T-cell (primary cell): ENCODE data around the gene ACER3. TPM values are rescaled to one million over a fixed set of nuclear protein-coding genes. Genes with fewer than 3 reads are reported as not detected.

Experiments
- ATAC-seq, 4 experiments: fragments of 200-7000 bp in 3 of 4; fragments of 150-1000 bp in 1 of 4; cut with Tn5 transposase; replicated peaks in 1 of 4; 1 replicate in 3 of 4; 2 replicates in 1 of 4; pipeline ENCODE4 v1.10.0; 2021; ENCODE audit warnings: moderate library complexity in 3 of 4, mild to moderate bottlenecking in 2 of 4, moderate number of reproducible peaks in 1 of 4
- CTCF ChIA-PET, 2 donors: fragments of 300-600 bp; sonication (Branson Sonifier 250); formaldehyde crosslinking; loops; one replicate each; lab custom pipeline; 2022; ENCODE audit warnings: antibody characterized with exemption in 2 of 2; lab: Charles Lee
- POLR2A ChIA-PET, 2 donors: fragments of 300-600 bp; sonication (Branson Sonifier 250); formaldehyde crosslinking; loops; one replicate each; lab custom pipeline; 2022; ENCODE audit warnings: antibody characterized with exemption in 2 of 2; lab: Charles Lee
- DNase-seq, 35 experiments: peaks; one replicate each; pipeline versions ENCODE4 v3.0.0 to v3.0.0-alpha.2; 2013 to 2023
- H3K27ac ChIP-seq: one replicate; pipeline ENCODE4 v1.5.1; 2013; ENCODE audit warnings: low read length
- H3K27me3 ChIP-seq, 2 experiments: replicated peaks in 1 of 2; 1 replicate in 1 of 2; 2 replicates in 1 of 2; pipeline versions ENCODE4 v1.6.1 to v1.7.0; 2013; ENCODE audit warnings: low read length in 1 of 2, mixed read lengths in 1 of 2; ENCODE audit not compliant: control insufficient read depth in 2 of 2, insufficient read depth in 2 of 2; ENCODE audit errors: extremely low read depth in 1 of 2
- H3K36me3 ChIP-seq, 2 donors: 1 replicate in 1 of 2; 2 replicates in 1 of 2; pipeline versions ENCODE4 v1.6.1 to v1.7.0; 2013; ENCODE audit warnings: low read length in 1 of 2; ENCODE audit not compliant: control insufficient read depth in 2 of 2, insufficient read depth in 1 of 2; ENCODE audit errors: extremely low read depth in 1 of 2
- H3K4me1 ChIP-seq, 2 experiments: 1 replicate in 1 of 2; 2 replicates in 1 of 2; pipeline versions ENCODE4 v1.6.1 to v1.7.0; 2013; ENCODE audit warnings: low read length in 2 of 2, mixed read lengths in 1 of 2; ENCODE audit not compliant: insufficient read depth in 2 of 2, control insufficient read depth in 1 of 2; ENCODE audit errors: extremely low read depth in 1 of 2
- H3K4me3 ChIP-seq, 2 donors: 1 replicate in 1 of 2; 2 replicates in 1 of 2; pipeline versions ENCODE4 v1.5.1 to v1.7.0; 2013; ENCODE audit warnings: mild to moderate bottlenecking in 2 of 2, low read length in 1 of 2, moderate library complexity in 1 of 2; ENCODE audit not compliant: control insufficient read depth in 1 of 2; ENCODE audit errors: extremely low read depth in 1 of 2
- H3K9me3 ChIP-seq: 2 replicates; pipeline ENCODE4 v1.7.0; 2013
- H3K27ac Mint-ChIP-seq, 2 donors: one replicate each; pipeline ENCODE4 v1.8.0; 2020 to 2021; ENCODE audit warnings: mild to moderate bottlenecking in 2 of 2, mixed read lengths in 2 of 2
- H3K27me3 Mint-ChIP-seq, 2 donors: one replicate each; pipeline ENCODE4 v1.8.0; 2021 to 2022; ENCODE audit warnings: mixed read lengths in 2 of 2
- H3K36me3 Mint-ChIP-seq: one replicate; pipeline ENCODE4 v1.8.0; 2021; ENCODE audit warnings: mixed read lengths
- H3K4me1 Mint-ChIP-seq, 3 donors: one replicate each; pipeline ENCODE4 v1.8.0; 2020 to 2022; ENCODE audit warnings: mixed read lengths in 3 of 3, mild to moderate bottlenecking in 1 of 3
- H3K4me3 Mint-ChIP-seq, 3 donors: one replicate each; pipeline ENCODE4 v1.8.0; 2020 to 2022; ENCODE audit warnings: mild to moderate bottlenecking in 3 of 3, mixed read lengths in 3 of 3, moderate library complexity in 3 of 3
- H3K9me3 Mint-ChIP-seq, 3 donors: one replicate each; pipeline ENCODE4 v1.8.0; 2020 to 2022; ENCODE audit warnings: mixed read lengths in 3 of 3
- WGBS: methylation state at CpG from one replicate; pipeline ENCODE4 v1.1.5; 2013; ENCODE audit warnings: missing lambda C conversion rate; ENCODE audit not compliant: insufficient coverage; 5-methylcytosine and 5-hydroxymethylcytosine counted together
- total RNA-seq, 35 experiments: library from RNA in 6 of 35; stranded (reverse) in 6 of 35; fragments of 120-200 nt in 1 of 35; gene quantifications; one replicate each; pipeline versions ENCODE4 v1.2.1 to v1.2.4 and lab custom pipeline; 2013 to 2026

Gene ACER3
- total RNA-seq, 5 donors from 2014 or later (not counting 1 experiment from before 2014, with no cell fraction given) = 4.3 to 9.0 (median 5.2) TPM

DNA sequence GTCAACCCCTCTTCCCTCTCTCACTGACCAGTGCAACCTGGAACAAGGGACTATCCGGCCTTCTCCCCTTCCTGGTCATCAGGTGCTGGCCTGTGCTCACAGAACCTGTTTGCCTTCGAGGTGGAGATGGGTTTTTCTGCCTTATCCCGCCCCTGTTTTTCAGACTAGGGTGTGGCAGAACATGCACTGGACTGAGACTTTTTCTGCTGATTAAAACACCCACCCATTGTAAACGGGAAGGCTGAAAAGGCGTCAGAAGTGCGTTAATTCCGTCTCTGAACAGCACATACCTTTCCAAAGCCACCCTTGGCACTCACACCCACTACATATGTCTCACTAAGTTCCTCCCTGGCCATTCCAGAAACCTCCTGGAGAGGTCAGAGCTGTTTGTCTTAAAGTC is 169.1 kb downstream of the ACER3 start:
- Histone ChIP-seq H3K27me3 (peaks cover 0 to 30% of the 10 kb centered on the region in 2 experiments), H3K27ac (no peak overlapping the region), H3K4me3 (no peak overlapping the region), H3K9me3 (no peaks in the 10 kb centered on the region), H3K36me3 (no peaks in the 10 kb centered on the region), H3K4me1 (no peaks in the 10 kb centered on the region)
- Mint-ChIP-seq H3K27ac (no peak overlapping the region), H3K4me1 (no peaks in the 10 kb centered on the region), H3K4me3 (no peak overlapping the region), H3K27me3 (peaks cover 33 to 35% of the 10 kb centered on the region in 2 donors), H3K36me3 (no peaks in the 10 kb centered on the region), H3K9me3 (no peaks in the 10 kb centered on the region)
- ATAC-seq (no peak), DNase-seq (no peak)
- ChIA-PET CTCF (no interaction called here), POLR2A (no interaction called here)
- WGBS = 83% methylated on average over 5 of the region's 7 CpGs

- no peaks in the 10 kb centered on the region for H3K9me3 ChIP-seq
- 82% methylated on average over 9 of the region's 12 CpGs for WGBS
- no peaks in the 10 kb centered on the region for H3K9me3 Mint-ChIP-seq
Measured at GRCh38 chr11:77030834-77031414, 170.2 kb downstream of the ACER3 start.

DNA sequence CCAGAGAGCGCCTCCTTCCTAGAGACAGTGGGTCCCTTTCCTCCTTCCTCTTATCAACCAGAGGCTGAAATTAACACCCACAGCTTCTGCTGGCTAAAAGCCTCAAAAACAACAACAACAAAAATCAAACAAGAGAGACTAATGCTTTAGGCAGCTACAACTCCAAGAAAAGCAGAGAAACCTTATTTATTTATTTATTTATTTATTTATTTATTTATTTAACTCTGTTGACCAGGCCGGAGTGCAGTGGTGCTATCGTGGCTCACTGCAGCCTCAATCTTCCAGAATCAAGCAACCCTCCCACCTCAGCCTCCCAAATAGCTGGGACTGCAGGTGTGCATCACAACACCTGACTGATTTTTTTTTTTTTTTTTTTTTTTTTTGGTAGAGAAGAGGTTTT is 170.9 kb downstream of the ACER3 start:
- no peak overlapping the region for H3K27ac Mint-ChIP-seq
- CTCF ChIA-PET = interaction anchor here in 1 of 2 donors (0.6 kb wide), 1 partner anchor 9 kb away, joined by 5 read pairs; no protein-coding TSS in a partner anchor
- no peaks in the 10 kb centered on the region for H3K36me3 Mint-ChIP-seq
- no peaks in the 10 kb centered on the region for H3K9me3 ChIP-seq
- H3K4me3 ChIP-seq = no peak overlapping the region
- H3K9me3 Mint-ChIP-seq = no peaks in the 10 kb centered on the region
- H3K27ac ChIP-seq = no peak overlapping the region
- DNase-seq = no peak
- POLR2A ChIA-PET = interaction anchor here in 1 of 2 donors (0.6 kb wide), 1 partner anchor 152 kb away, joined by 3 read pairs; no protein-coding TSS in a partner anchor
- peaks cover 38 to 45% of the 10 kb centered on the region in 2 donors for H3K27me3 Mint-ChIP-seq
- H3K27me3 ChIP-seq = peaks cover 0 to 33% of the 10 kb centered on the region in 2 experiments
- H3K4me1 Mint-ChIP-seq = no peaks in the 10 kb centered on the region
- H3K4me1 ChIP-seq = no peaks in the 10 kb centered on the region
- no CpG with 5 or more reads among the region's 3 CpGs for WGBS
- H3K36me3 ChIP-seq = no peaks in the 10 kb centered on the region
- no peak for ATAC-seq
- H3K4me3 Mint-ChIP-seq = no peak overlapping the region

More at GRCh38 chr11:77030834-77031414, 170.2 kb downstream of the ACER3 start:
- Histone ChIP-seq H3K4me1 (no peaks in the 10 kb centered on the region), H3K27ac (no peak overlapping the region), H3K4me3 (no peak overlapping the region), H3K36me3 (no peaks in the 10 kb centered on the region), H3K27me3 (peaks cover 0 to 33% of the 10 kb centered on the region in 2 experiments)
- ATAC-seq = no peak
- Mint-ChIP-seq H3K27me3 (peaks cover 33 to 41% of the 10 kb centered on the region in 2 donors), H3K4me1 (no peaks in the 10 kb centered on the region), H3K27ac (no peak overlapping the region), H3K4me3 (no peak overlapping the region), H3K36me3 (no peaks in the 10 kb centered on the region)
- CTCF ChIA-PET = no interaction called here
- POLR2A ChIA-PET = no interaction called here
- no peak for DNase-seq

- ChIA-PET POLR2A (interaction anchor here in 1 of 2 donors (0.8 kb wide), 1 partner anchor 115 kb away, joined by 3 read pairs; no protein-coding TSS in a partner anchor), CTCF (interaction anchor here in 1 of 2 donors (1.2 kb wide), 1 partner anchor 13 kb away, joined by 4 read pairs; no protein-coding TSS in a partner anchor)
- H3K4me1 ChIP-seq = peaks cover 0 to 8% of the 10 kb centered on the region in 2 experiments
- H3K4me3 Mint-ChIP-seq = no peak overlapping the region
- no peaks in the 10 kb centered on the region for H3K36me3 ChIP-seq
- H3K9me3 ChIP-seq = no peaks in the 10 kb centered on the region
- H3K27me3 ChIP-seq = peaks cover 3 to 55% of the 10 kb centered on the region in 2 experiments
- no peaks in the 10 kb centered on the region for H3K36me3 Mint-ChIP-seq
- peaks cover 41 to 51% of the 10 kb centered on the region in 2 donors for H3K27me3 Mint-ChIP-seq
- DNase-seq (no peak), ATAC-seq (no peak)
- H3K4me1 Mint-ChIP-seq = peaks cover 7 to 9% (median 9%) of the 10 kb centered on the region in 3 donors
- H3K27ac Mint-ChIP-seq = no peak overlapping the region
- H3K4me3 ChIP-seq = no peak overlapping the region
- 88% methylated on average over 2 of the region's 2 CpGs for WGBS
- H3K27ac ChIP-seq = no peak overlapping the region
- H3K9me3 Mint-ChIP-seq = no peaks in the 10 kb centered on the region
Measured at GRCh38 chr11:77035039-77035438, 174.3 kb downstream of the ACER3 start.

- no peaks in the 10 kb centered on the region for H3K9me3 ChIP-seq
- no peak overlapping the region for H3K4me3 ChIP-seq
- Mint-ChIP-seq H3K4me3 (no peak overlapping the region), H3K36me3 (no peaks in the 10 kb centered on the region), H3K4me1 (peaks cover 7 to 9% (median 9%) of the 10 kb centered on the region in 3 donors), H3K27me3 (peaks cover 37 to 47% of the 10 kb centered on the region in 2 donors), H3K9me3 (no peaks in the 10 kb centered on the region), H3K27ac (no peak overlapping the region)
- H3K36me3 ChIP-seq = no peaks in the 10 kb centered on the region
- ATAC-seq (no peak), DNase-seq (no peak)
- no peak overlapping the region for H3K27ac ChIP-seq
- no CpG with 5 or more reads among the region's 5 CpGs for WGBS
- POLR2A ChIA-PET = interaction anchor here in 1 of 2 donors (0.8 kb wide), 1 partner anchor 115 kb away, joined by 3 read pairs; no protein-coding TSS in a partner anchor
- peaks cover 0 to 9% of the 10 kb centered on the region in 2 experiments for H3K4me1 ChIP-seq
- H3K27me3 ChIP-seq = peaks cover 3 to 58% of the 10 kb centered on the region in 2 experiments
- CTCF ChIA-PET = no interaction called here
Measured at GRCh38 chr11:77035580-77035979, 174.9 kb downstream of the ACER3 start.

DNA sequence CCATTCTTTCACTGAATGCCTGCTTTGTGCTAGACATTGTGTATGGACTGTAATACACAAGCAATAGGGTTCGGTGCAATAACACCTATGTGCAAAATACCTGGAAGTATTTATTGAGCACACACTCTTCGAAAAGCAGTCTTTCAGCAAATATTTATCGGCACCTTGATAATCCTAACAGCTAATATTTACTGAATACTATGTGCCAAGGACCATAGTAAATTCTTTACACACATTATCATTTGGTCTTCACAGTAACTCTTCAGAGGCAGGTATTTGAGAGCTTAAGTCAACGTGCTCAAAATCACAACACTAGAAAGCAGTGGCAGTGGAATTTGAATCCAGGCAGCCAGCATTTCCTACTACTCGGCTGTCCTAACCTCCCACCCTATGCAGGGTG is 175.7 kb downstream of the ACER3 start:
- Histone ChIP-seq H3K4me3 (no peak overlapping the region), H3K27me3 (peaks cover 3 to 59% of the 10 kb centered on the region in 2 experiments), H3K27ac (no peak overlapping the region), H3K4me1 (peaks cover 0 to 9% of the 10 kb centered on the region in 2 experiments), H3K9me3 (no peaks in the 10 kb centered on the region), H3K36me3 (no peaks in the 10 kb centered on the region)
- H3K9me3 Mint-ChIP-seq = no peaks in the 10 kb centered on the region
- ChIA-PET POLR2A (no interaction called here), CTCF (interaction anchor here in 1 of 2 donors (0.7 kb wide), 1 partner anchor 11 kb away, joined by 3 read pairs; no protein-coding TSS in a partner anchor)
- H3K27ac Mint-ChIP-seq = no peak overlapping the region
- 100% methylated on average over 1 of the region's 5 CpGs for WGBS
- DNase-seq (no peak), ATAC-seq (no peak)
- no peaks in the 10 kb centered on the region for H3K36me3 Mint-ChIP-seq
- H3K4me3 Mint-ChIP-seq = no peak overlapping the region
- H3K4me1 Mint-ChIP-seq = peaks cover 10 to 14% (median 12%) of the 10 kb centered on the region in 3 donors
- H3K27me3 Mint-ChIP-seq = peaks cover 33 to 47% of the 10 kb centered on the region in 2 donors
